Measurements from ENCODE around the gene C7. TPM values are rescaled to one million over a fixed set of nuclear protein-coding genes. Genes with fewer than 3 reads are reported as not detected.

The C7 gene
- total RNA-seq, 6 experiments from 2014 or later = 49.0 to 191 (median 90.0) TPM

DNA sequence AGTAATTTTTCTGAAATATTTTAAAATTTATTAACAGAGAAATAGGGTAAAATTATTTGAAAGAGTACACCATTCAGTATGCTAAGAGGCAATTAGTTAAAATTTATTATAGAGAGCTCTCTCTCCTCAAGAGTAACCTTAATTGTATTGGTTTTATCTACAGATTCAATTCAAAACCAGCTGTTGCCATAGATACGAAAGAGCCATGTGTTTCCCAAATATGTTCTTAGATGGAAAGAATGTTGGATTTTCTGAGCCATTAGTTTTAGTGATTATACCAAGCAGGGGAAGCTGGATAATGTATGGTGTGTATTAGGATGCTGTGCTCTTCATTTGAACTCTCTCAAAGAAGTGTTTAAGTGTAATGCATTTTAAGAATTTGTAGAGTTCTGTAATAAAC is 27.8 kb downstream of the C7 start:
- H3K27ac ChIP-seq = no peak overlapping the region
- no peak for DNase-seq
- no peak for ATAC-seq
- H3K4me1 ChIP-seq = no peaks in the 10 kb centered on the region
- no peaks in the 10 kb centered on the region for H3K9me3 ChIP-seq
- 71% methylated on average over 1 of the region's 1 CpG for WGBS (ENCODE audit: insufficient coverage, low coverage, low lambda C conversion rate, missing lambda C conversion rate)
- H3K4me3 ChIP-seq = no peak overlapping the region
- H3K27me3 ChIP-seq = no peaks in the 10 kb centered on the region
- H3K36me3 ChIP-seq = no peaks in the 10 kb centered on the region
- TF ChIP-seq POLR2A (IDR thresholded peaks at IDR 0.05) = no peak
- TF ChIP-seq, protein P1, sequence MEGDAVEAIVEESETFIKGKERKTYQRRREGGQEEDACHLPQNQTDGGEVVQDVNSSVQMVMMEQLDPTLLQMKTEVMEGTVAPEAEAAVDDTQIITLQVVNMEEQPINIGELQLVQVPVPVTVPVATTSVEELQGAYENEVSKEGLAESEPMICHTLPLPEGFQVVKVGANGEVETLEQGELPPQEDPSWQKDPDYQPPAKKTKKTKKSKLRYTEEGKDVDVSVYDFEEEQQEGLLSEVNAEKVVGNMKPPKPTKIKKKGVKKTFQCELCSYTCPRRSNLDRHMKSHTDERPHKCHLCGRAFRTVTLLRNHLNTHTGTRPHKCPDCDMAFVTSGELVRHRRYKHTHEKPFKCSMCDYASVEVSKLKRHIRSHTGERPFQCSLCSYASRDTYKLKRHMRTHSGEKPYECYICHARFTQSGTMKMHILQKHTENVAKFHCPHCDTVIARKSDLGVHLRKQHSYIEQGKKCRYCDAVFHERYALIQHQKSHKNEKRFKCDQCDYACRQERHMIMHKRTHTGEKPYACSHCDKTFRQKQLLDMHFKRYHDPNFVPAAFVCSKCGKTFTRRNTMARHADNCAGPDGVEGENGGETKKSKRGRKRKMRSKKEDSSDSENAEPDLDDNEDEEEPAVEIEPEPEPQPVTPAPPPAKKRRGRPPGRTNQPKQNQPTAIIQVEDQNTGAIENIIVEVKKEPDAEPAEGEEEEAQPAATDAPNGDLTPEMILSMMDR (IDR thresholded peaks at IDR 0.05) = no peak
- intact Hi-C loops (cut with DNase I) = no loop called here

DNA sequence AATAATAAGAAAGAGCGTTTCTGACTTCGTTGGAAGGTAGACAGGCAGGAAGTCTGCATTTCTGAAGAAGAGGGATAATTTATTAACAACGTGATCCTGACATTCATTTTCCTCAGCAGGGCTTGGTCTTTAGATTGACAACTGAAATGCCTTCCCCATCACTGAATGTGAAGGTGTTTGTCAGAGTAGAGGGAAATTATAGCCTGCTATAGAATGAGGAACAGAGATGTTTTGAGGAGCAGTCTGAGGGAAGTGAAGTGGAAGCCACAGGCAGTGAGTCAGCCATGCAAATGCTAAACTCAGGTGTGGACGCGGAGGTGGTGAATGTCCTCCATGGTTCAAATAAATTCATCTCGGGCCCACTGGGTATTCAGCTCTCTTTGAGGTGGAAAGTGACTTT is 30.5 kb downstream of the C7 start:
- Histone ChIP-seq H3K27ac (no peak overlapping the region), H3K36me3 (no peaks in the 10 kb centered on the region), H3K4me1 (no peaks in the 10 kb centered on the region), H3K9me3 (no peaks in the 10 kb centered on the region), H3K4me3 (no peak overlapping the region), H3K27me3 (no peaks in the 10 kb centered on the region)
- TF ChIP-seq POLR2A (IDR thresholded peaks at IDR 0.05) = no peak
- TF ChIP-seq, protein P1 (IDR thresholded peaks at IDR 0.05) = no peak
- WGBS (ENCODE audit: insufficient coverage, low coverage, low lambda C conversion rate, missing lambda C conversion rate) = 74% methylated on average over 6 of the region's 6 CpGs
- intact Hi-C loops (cut with DNase I) = no loop called here
- no peak for ATAC-seq
- no peak for DNase-seq

DNA sequence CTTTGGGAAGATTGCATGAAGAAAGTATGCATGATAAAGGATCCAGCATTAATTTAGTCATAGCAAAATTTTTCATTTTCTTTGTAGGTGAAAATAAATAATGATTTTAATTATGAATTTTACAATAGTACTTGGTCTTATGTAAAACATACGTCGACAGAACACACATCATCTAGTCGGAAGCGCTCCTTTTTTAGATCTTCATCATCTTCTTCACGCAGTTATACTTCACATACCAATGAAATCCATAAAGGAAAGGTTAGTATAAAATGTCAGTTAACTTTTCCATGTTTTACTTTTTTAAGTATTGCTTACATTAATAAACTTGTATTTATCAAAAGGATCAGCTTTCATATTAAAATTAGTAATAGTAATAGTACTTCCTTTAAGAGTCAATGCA is 35.8 kb downstream of the C7 start:
- intact Hi-C loops (cut with DNase I) = no loop called here
- H3K36me3 ChIP-seq = no peaks in the 10 kb centered on the region
- ATAC-seq (no peak), DNase-seq (no peak)
- no peak for TF ChIP-seq POLR2A (IDR thresholded peaks at IDR 0.05)
- TF ChIP-seq, protein P1 (IDR thresholded peaks at IDR 0.05) = no peak
- no peak overlapping the region for H3K4me3 ChIP-seq
- WGBS (ENCODE audit: insufficient coverage, low coverage, low lambda C conversion rate, missing lambda C conversion rate) = 97% methylated on average over 5 of the region's 5 CpGs
- H3K4me1 ChIP-seq = no peaks in the 10 kb centered on the region
- H3K27me3 ChIP-seq = no peaks in the 10 kb centered on the region
- no peak overlapping the region for H3K27ac ChIP-seq
- no peaks in the 10 kb centered on the region for H3K9me3 ChIP-seq

DNA sequence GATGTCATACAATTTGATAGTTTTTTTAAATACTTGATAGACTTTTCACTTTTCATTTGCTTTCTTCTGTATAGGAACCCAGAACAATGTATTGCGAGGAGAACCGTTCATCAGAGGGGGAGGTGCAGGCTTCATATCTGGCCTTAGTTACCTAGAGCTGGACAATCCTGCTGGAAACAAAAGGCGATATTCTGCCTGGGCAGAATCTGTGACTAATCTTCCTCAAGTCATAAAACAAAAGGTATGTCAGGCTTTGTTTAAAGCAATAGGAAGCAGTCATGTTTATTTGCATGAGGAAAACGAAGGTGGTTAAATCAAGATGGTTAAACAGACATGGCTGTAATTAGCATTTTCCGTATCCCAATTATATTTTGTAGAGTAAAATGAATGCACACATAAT is 46.0 kb downstream of the C7 start:
- TF ChIP-seq, protein P1 (IDR thresholded peaks at IDR 0.05) = no peak
- TF ChIP-seq POLR2A (IDR thresholded peaks at IDR 0.05) = no peak

DNA sequence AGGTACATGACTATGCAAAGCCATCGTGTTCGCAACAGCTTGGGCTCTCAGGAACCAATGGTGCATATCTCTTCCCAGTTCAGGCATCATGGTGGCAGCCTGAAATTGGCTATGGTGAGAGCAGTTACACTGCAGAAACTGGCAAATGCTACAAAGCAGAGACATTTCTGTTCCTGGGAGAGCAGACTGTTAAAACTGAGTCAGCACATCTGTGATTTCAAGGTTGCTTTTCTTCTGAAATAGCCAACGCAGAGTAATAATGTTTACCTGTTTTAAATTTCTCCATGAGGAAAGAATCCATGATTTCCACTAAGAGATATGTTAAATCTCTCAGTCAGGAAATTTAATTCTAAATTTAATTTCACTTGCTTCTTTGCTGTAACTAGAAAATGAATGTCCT is 47.8 kb downstream of the C7 start:
- WGBS (ENCODE audit: insufficient coverage, low coverage, low lambda C conversion rate, missing lambda C conversion rate) = 88% methylated on average over 3 of the region's 3 CpGs

More for the DNA sequence above, 46.0 kb downstream of the C7 start:
- no peak overlapping the region for H3K4me3 ChIP-seq
- intact Hi-C loops (cut with DNase I) = no loop called here
- WGBS (ENCODE audit: insufficient coverage, low coverage, low lambda C conversion rate, missing lambda C conversion rate) = 81% methylated on average over 5 of the region's 5 CpGs
- H3K4me1 ChIP-seq = no peaks in the 10 kb centered on the region
- no peaks in the 10 kb centered on the region for H3K9me3 ChIP-seq
- DNase-seq (no peak), ATAC-seq (no peak)
- H3K27me3 ChIP-seq = no peaks in the 10 kb centered on the region
- no peaks in the 10 kb centered on the region for H3K36me3 ChIP-seq
- no peak overlapping the region for H3K27ac ChIP-seq

More for the DNA sequence above, 47.8 kb downstream of the C7 start:
- Histone ChIP-seq H3K4me1 (no peaks in the 10 kb centered on the region), H3K36me3 (no peaks in the 10 kb centered on the region), H3K9me3 (no peaks in the 10 kb centered on the region), H3K27me3 (no peaks in the 10 kb centered on the region), H3K27ac (no peak overlapping the region), H3K4me3 (no peak overlapping the region)
- ATAC-seq (no peak), DNase-seq (no peak)
- intact Hi-C loops (cut with DNase I) = no loop called here
- TF ChIP-seq POLR2A (IDR thresholded peaks at IDR 0.05) = no peak
- TF ChIP-seq, protein P1 (IDR thresholded peaks at IDR 0.05) = no peak

All from right lobe of liver (tissue), 6 donors.